PC-3 (cell line): ENCODE measurements around the gene YWHAH. TPM values are rescaled to one million over a fixed set of nuclear protein-coding genes. Genes with fewer than 3 reads are reported as not detected.
A peak's percentile ranks its signal among the peaks of the same experiment; 100 is the strongest.

Experiments
- ATAC-seq: fragments of 200-7000 bp; cut with Tn5 transposase; 2 replicates; pipeline ENCODE4 v1.9.1; 2020; ENCODE audit warnings: mild to moderate bottlenecking, moderate library complexity
- Bru-seq: library from RNA; stranded (reverse); fragments of 400-500 nt; gene quantifications from one replicate; lab custom pipeline; 2021; lab: Mats Ljungman, UMichigan
- BruChase-seq, 2 experiments: library from RNA; stranded (reverse); fragments of 400-500 nt; gene quantifications; one replicate each; lab custom pipeline; 2021; lab: Mats Ljungman, UMichigan
- BruUV-seq: library from RNA; stranded (reverse); fragments of 400-500 nt; replicated peaks from 2 replicates; lab custom pipeline; 2021; lab: Mats Ljungman, UMichigan
- CTCF ChIA-PET: fragments of 300-600 bp; sonication (Branson Sonifier 250); formaldehyde crosslinking; loops from one replicate; lab custom pipeline; 2022; ENCODE audit warnings: antibody characterized with exemption; lab: Charles Lee
- POLR2A ChIA-PET: fragments of 300-600 bp; sonication (Branson Sonifier 250); formaldehyde crosslinking; loops from one replicate; lab custom pipeline; 2022; ENCODE audit warnings: antibody characterized with exemption; ENCODE audit not compliant: unreplicated experiment; lab: Charles Lee
- DNase-seq: peaks from one replicate; pipeline ENCODE4 v3.0.0-alpha.2; 2015
- H2AFZ ChIP-seq: fragments of 300-600 bp; sonication (generic); 2 replicates; pipeline ENCODE4 v1.6.0; 2016; ENCODE audit warnings: antibody characterized with exemption, low read length
- H3F3A ChIP-seq: fragments of 300-600 bp; sonication (generic); one replicate; pipeline ENCODE4 v1.6.0; 2017; ENCODE audit warnings: antibody characterized with exemption, low read length, control low read depth, mild to moderate bottlenecking; ENCODE audit not compliant: unreplicated experiment
- H3K27ac ChIP-seq: fragments of 300-600 bp; sonication (generic); 2 replicates; pipeline ENCODE4 v1.5.1; 2016; ENCODE audit warnings: mild to moderate bottlenecking, low read length
- H3K27me3 ChIP-seq: fragments of 300-600 bp; sonication (generic); 2 replicates; pipeline ENCODE4 v1.6.1; 2016; ENCODE audit warnings: low read length, mixed read lengths
- H3K36me3 ChIP-seq: fragments of 300-600 bp; sonication (generic); 2 replicates; pipeline ENCODE4 v1.6.1; 2016; ENCODE audit warnings: low read depth, mixed run types, low read length, mixed read lengths
- H3K4me1 ChIP-seq: fragments of 300-600 bp; sonication (generic); 2 replicates; pipeline ENCODE4 v1.5.1; 2016; ENCODE audit warnings: low read length; ENCODE audit not compliant: insufficient read depth
- H3K4me2 ChIP-seq: fragments of 300-600 bp; sonication (generic); 2 replicates; pipeline ENCODE4 v1.6.0; 2016; ENCODE audit warnings: low read length
- H3K4me3 ChIP-seq: fragments of 300-600 bp; sonication (generic); 2 replicates; pipeline ENCODE4 v1.5.1; 2016; ENCODE audit warnings: mild to moderate bottlenecking, low read length, mixed read lengths
- H3K79me2 ChIP-seq: fragments of 300-600 bp; sonication (generic); 2 replicates; pipeline ENCODE4 v1.6.1; 2017; ENCODE audit warnings: low read length, mixed read lengths
- H3K9ac ChIP-seq: fragments of 300-600 bp; sonication (generic); 2 replicates; pipeline ENCODE4 v1.6.0; 2016; ENCODE audit warnings: mild to moderate bottlenecking, low read length
- H3K9me2 ChIP-seq: fragments of 300-600 bp; sonication (generic); replicated peaks from 2 replicates; pipeline ENCODE4 v1.6.1; 2016; ENCODE audit warnings: mixed run types, low read length, mixed read lengths
- H3K9me3 ChIP-seq: fragments of 300-600 bp; sonication (generic); 2 replicates; pipeline ENCODE4 v1.6.1; 2016; ENCODE audit warnings: low read length, mixed read lengths
- H4K20me1 ChIP-seq: fragments of 300-600 bp; sonication (generic); 2 replicates; pipeline ENCODE4 v1.6.1; 2016; ENCODE audit warnings: low read length, mixed read lengths
- CTCF ChIP-seq: fragments of 300-600 bp; sonication (generic); conservative IDR thresholded peaks from 2 replicates; pipeline ENCODE4 v1.5.1; 2017; ENCODE audit warnings: antibody characterized with exemption, low read depth, mild to moderate bottlenecking, low read length
- EZH2 ChIP-seq: fragments of 300-600 bp; sonication (generic); IDR thresholded peaks from one replicate; pipeline ENCODE4 v1.6.1; 2017; ENCODE audit warnings: antibody characterized with exemption, mild to moderate bottlenecking, low read length; ENCODE audit not compliant: unreplicated experiment
- EZH2phosphoT487 ChIP-seq: fragments of 300-600 bp; sonication (generic); IDR thresholded peaks from 2 replicates; pipeline ENCODE4 v1.6.1; 2018; ENCODE audit warnings: mild to moderate bottlenecking, antibody characterized with exemption, low read length, borderline replicate concordance
- intact Hi-C: fragments of 100-400 bp; cut with micrococcal nuclease; formaldehyde crosslinking; loops from 2 replicates; pipeline ENCODE4 v1.9.0; 2023
- long read RNA-seq: library from polyadenylated mRNA; unstranded; transcript quantifications from one replicate; pipeline ENCODE4 v2.0.0, GENCODE V29; 2021; ENCODE audit not compliant: unreplicated experiment
- total RNA-seq: library from RNA; depleted of rRNA; stranded (reverse); fragments of >200 nt; gene quantifications from 2 replicates; pipeline ENCODE4 v1.2.3, GENCODE V29; 2014; rRNA removed

The YWHAH gene
- total RNA-seq = 75.0 and 95.7 TPM in 2 replicates
- percentile 93 among the genes with signal in this experiment for Bru-seq, nascent RNA
- percentile 99 among the genes with signal in this experiment for BruChase-seq, experiment 1, labeled RNA remaining after a 6-hour chase
- BruChase-seq, experiment 2, labeled RNA remaining after a 2-hour chase = percentile 98 among the genes with signal in this experiment
- long read RNA-seq, transcript YWHAH-201 (2 exons, 1,825 nt) = major isoform, 120 of 130 reads
- long read RNA-seq, partial matches to known transcripts = 0 of 130 reads
- long read RNA-seq, other reads (novel, unspliced or antisense) = 8 of 130 reads

- intact Hi-C loops = loop anchor here (2.0 kb wide), 1 partner anchor 73 kb away; no protein-coding TSS in a partner anchor
- Histone ChIP-seq H3K27me3 (no peaks in the 10 kb centered on the region), H3K9me3 (no peaks in the 10 kb centered on the region), H3K36me3 (peaks cover 11% of the 10 kb centered on the region), H3K4me1 (peaks cover 20% of the 10 kb centered on the region), H3K4me2 (peak within 1 kb of the TSS; percentile 97), H3K27ac (peak within 1 kb of the TSS; percentile 80), H4K20me1 (peaks cover 27% of the 10 kb centered on the region), H2AFZ (peak within 1 kb of the TSS; percentile 76), H3K4me3 (peak within 1 kb of the TSS; percentile 100), H3K79me2 (peaks cover 44% of the 10 kb centered on the region), H3K9ac (peak within 1 kb of the TSS; percentile 96), H3K9me2 (no peaks in the 10 kb centered on the region), H3F3A (no peaks in the 10 kb centered on the region)
- ChIA-PET CTCF (no interaction called here), POLR2A (no interaction called here)
- DNase-seq (peak; percentile 88), ATAC-seq (peak; percentile 72)
- BruUV-seq = no TSS peak
- no peak for TF ChIP-seq CTCF
- TF ChIP-seq EZH2 = no peak
- TF ChIP-seq EZH2phosphoT487 = no peak
Measured at GRCh38 chr22:31943978-31944699, at the start of gene YWHAH. YWHAH (plus strand) TSS chr22:31944535; CDS start chr22:31944734, 199 bp downstream.

GRCh38 chr22:31895411-31896123, 48.8 kb upstream of the YWHAH start:
- H3K27ac ChIP-seq = no peak overlapping the region
- TF ChIP-seq EZH2phosphoT487 = no peak
- no peak overlapping the region for H2AFZ ChIP-seq
- intact Hi-C loops = no loop called here
- no TSS peak for BruUV-seq
- no peak overlapping the region for H3K4me2 ChIP-seq
- DNase-seq (no peak), ATAC-seq (no peak)
- ChIA-PET CTCF (no interaction called here), POLR2A (no interaction called here)
- no peaks in the 10 kb centered on the region for H3K4me1 ChIP-seq
- H3F3A ChIP-seq = no peaks in the 10 kb centered on the region
- no peaks in the 10 kb centered on the region for H4K20me1 ChIP-seq
- H3K9ac ChIP-seq = no peak overlapping the region
- H3K36me3 ChIP-seq = no peaks in the 10 kb centered on the region
- no peaks in the 10 kb centered on the region for H3K27me3 ChIP-seq
- H3K4me3 ChIP-seq = no peak overlapping the region
- H3K79me2 ChIP-seq = no peaks in the 10 kb centered on the region
- H3K9me3 ChIP-seq = no peaks in the 10 kb centered on the region
- no peaks in the 10 kb centered on the region for H3K9me2 ChIP-seq

- Histone ChIP-seq H2AFZ (no peak overlapping the region), H4K20me1 (no peaks in the 10 kb centered on the region), H3K27me3 (no peaks in the 10 kb centered on the region), H3K4me3 (no peak overlapping the region), H3K36me3 (no peaks in the 10 kb centered on the region), H3K9me3 (no peaks in the 10 kb centered on the region), H3K4me2 (no peak overlapping the region), H3K9me2 (no peaks in the 10 kb centered on the region), H3F3A (no peaks in the 10 kb centered on the region), H3K9ac (no peak overlapping the region), H3K79me2 (no peaks in the 10 kb centered on the region), H3K27ac (no peak overlapping the region), H3K4me1 (no peaks in the 10 kb centered on the region)
- DNase-seq (no peak), ATAC-seq (no peak)
- POLR2A ChIA-PET = no interaction called here
- intact Hi-C loops = no loop called here
- no TSS peak for BruUV-seq
- TF ChIP-seq CTCF = no peak
- TF ChIP-seq EZH2 = no peak
- no peak for TF ChIP-seq EZH2phosphoT487
- CTCF ChIA-PET = no interaction called here
Measured at GRCh38 chr22:31896472-31896871, 47.9 kb upstream of the YWHAH start.
